ENCODE data around the gene HACL1. TPM values are rescaled to one million over a fixed set of nuclear protein-coding genes. Genes with fewer than 3 reads are reported as not detected.

The HACL1 gene
- total RNA-seq (2014; rRNA removed; shearing (Covaris generic)): 23.0 and 25.0 TPM in 2 replicates

- Histone ChIP-seq H3K36me3 (peaks cover 8% of the 10 kb centered on the region; the same call in 1 of the 2 replicates), H3K9me3 (replicated peaks) (no peaks in the 10 kb centered on the region), H3K27me3 (no peaks in the 10 kb centered on the region), H3K4me3 (peak within 1 kb of the TSS; percentile 77), H3K27ac (peak within 1 kb of the TSS; percentile 45), H3K4me1 (0 out of 2 replicates have a peak, but pooled peaks cover 4% of the 10 kb centered on the region)
- peak; percentile 99 for DNase-seq
Measured at GRCh38 chr3:15601399-15602145, at the start of gene HACL1, which contains the start of gene BTD. Gene HACL1, minus strand, starts transcription at chr3:15601569. Its CDS starts 106 bp downstream, at chr3:15601463. Gene BTD, plus strand, starts transcription at chr3:15601745. Its CDS starts 33,695 bp downstream, at chr3:15635440.

DNA sequence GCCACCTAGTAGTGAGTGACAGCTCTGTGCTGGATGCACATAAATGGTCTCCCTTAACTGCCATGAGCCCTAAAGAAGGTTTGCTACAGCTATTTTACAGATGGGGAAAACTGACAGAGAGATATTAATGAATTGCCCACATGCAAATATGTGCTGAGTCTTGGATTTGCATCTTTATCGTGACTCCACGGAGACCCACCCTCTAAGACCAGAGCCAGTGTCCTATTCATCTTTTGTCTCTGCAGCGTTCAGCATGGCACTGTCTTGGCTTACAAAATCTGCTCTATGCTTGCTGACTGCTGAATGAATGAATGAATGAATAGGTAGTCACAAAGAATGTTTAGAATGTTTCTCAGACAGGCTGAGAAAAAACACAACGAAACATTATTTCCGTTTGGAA is 48.5 kb upstream of the HACL1 start:
- H3K9me3 ChIP-seq (replicated peaks): no peaks in the 10 kb centered on the region
- no peak overlapping the region for H3K4me3 ChIP-seq
- H3K36me3 ChIP-seq: no peaks in the 10 kb centered on the region
- DNase-seq: no peak
- no peak overlapping the region for H3K27ac ChIP-seq
- peaks cover 41% of the 10 kb centered on the region for H3K4me1 ChIP-seq
- no peaks in the 10 kb centered on the region for H3K27me3 ChIP-seq

GRCh38 chr3:15649341-15649740 is 48.0 kb upstream of the HACL1 start:
- peaks cover 41% of the 10 kb centered on the region for H3K4me1 ChIP-seq
- DNase-seq: no peak
- no peaks in the 10 kb centered on the region for H3K27me3 ChIP-seq
- no peak overlapping the region for H3K27ac ChIP-seq
- no peaks in the 10 kb centered on the region for H3K36me3 ChIP-seq
- no peak overlapping the region for H3K4me3 ChIP-seq
- no peaks in the 10 kb centered on the region for H3K9me3 ChIP-seq (replicated peaks)

- H3K27me3 ChIP-seq: no peaks in the 10 kb centered on the region
- peak overlapping the region; percentile 89 for H3K27ac ChIP-seq
- peak overlapping the region; percentile 11 for H3K4me3 ChIP-seq
- H3K9me3 ChIP-seq (replicated peaks): no peaks in the 10 kb centered on the region
- H3K4me1 ChIP-seq: peaks cover 35% of the 10 kb centered on the region
- DNase-seq: peak; percentile 85 to 94
- H3K36me3 ChIP-seq: no peaks in the 10 kb centered on the region
Measured at GRCh38 chr3:15647611-15648167, 46.3 kb upstream of the HACL1 start.

- Histone ChIP-seq H3K9me3 (replicated peaks) (no peaks in the 10 kb centered on the region), H3K27me3 (no peaks in the 10 kb centered on the region), H3K4me1 (peaks cover 35% of the 10 kb centered on the region), H3K27ac (peak overlapping the region; percentile 89), H3K36me3 (no peaks in the 10 kb centered on the region), H3K4me3 (peak overlapping the region; percentile 11)
- DNase-seq: peak; percentile 81 to 83
Measured at GRCh38 chr3:15646851-15647511, 45.6 kb upstream of the HACL1 start.

- Histone ChIP-seq H3K4me1 (peaks cover 35% of the 10 kb centered on the region), H3K36me3 (no peaks in the 10 kb centered on the region), H3K4me3 (no peak overlapping the region), H3K27ac (peak overlapping the region; percentile 89), H3K9me3 (replicated peaks) (no peaks in the 10 kb centered on the region), H3K27me3 (no peaks in the 10 kb centered on the region)
- peak; percentile 52 to 57 for DNase-seq
Measured at GRCh38 chr3:15645740-15646501, 44.6 kb upstream of the HACL1 start.

DNA sequence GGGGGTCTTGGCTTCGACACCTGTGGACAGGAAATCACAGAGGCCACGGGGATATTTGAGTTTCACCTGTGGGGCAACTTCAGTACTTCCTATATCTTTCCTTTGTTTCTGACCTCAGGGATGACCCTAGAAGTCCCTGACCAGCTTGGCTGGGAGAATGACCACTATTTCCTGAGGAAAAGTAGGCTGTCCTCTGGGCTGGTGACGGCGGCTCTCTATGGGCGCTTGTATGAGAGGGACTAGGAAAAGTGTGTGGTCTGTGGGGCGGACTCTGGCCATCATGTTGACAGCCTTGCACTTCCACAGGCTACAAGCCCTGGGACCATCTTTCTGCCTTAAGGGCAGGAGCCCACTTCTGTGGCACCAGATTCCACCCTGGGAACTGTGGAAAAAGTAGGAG is 43.9 kb upstream of the HACL1 start:
- H3K36me3 ChIP-seq: no peaks in the 10 kb centered on the region
- no peak for DNase-seq
- no peak overlapping the region for H3K4me3 ChIP-seq
- H3K4me1 ChIP-seq: peaks cover 35% of the 10 kb centered on the region
- no peaks in the 10 kb centered on the region for H3K27me3 ChIP-seq
- no peaks in the 10 kb centered on the region for H3K9me3 ChIP-seq (replicated peaks)
- peak overlapping the region; percentile 89 for H3K27ac ChIP-seq

- H3K27me3 ChIP-seq: no peaks in the 10 kb centered on the region
- H3K36me3 ChIP-seq: no peaks in the 10 kb centered on the region
- no peak overlapping the region for H3K4me3 ChIP-seq
- peaks cover 42% of the 10 kb centered on the region for H3K4me1 ChIP-seq
- no peaks in the 10 kb centered on the region for H3K9me3 ChIP-seq (replicated peaks)
- no peak overlapping the region for H3K27ac ChIP-seq
- DNase-seq: no peak
Measured at GRCh38 chr3:15638891-15639262, 37.5 kb upstream of the HACL1 start.

DNA sequence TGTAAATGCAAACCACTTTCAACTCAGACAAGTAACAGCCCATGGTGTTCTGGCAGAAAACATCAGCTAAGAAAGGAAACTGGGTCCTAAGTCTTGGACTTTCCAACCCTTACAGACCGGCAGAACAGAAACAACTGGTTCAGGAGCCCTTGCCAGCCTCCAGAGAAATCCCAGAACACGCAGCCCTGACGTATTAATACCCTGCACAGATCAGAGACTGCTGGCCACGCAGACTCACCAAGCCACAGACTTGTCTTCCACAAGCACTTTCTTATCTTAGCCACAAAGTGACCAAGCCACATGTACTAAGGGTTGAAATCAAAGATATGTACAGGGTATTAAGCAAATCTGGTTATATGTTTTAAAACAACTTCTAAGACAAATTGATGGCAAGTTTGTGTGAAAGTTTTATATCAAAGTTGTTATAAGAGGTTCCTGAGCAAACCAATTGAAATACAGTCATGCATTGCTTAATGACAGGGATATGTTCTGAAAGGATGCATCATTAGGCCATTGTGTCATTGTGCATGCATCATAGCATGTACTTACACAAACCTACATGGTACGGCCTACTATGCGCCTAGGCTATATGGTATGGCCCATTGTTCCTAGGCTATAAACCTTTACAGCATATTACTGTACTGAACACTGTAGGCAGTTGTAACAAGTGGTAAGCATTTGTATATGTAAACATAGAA is 37.0 kb upstream of the HACL1 start:
- Histone ChIP-seq H3K4me3 (no peak overlapping the region), H3K36me3 (no peaks in the 10 kb centered on the region), H3K27ac (no peak overlapping the region), H3K27me3 (no peaks in the 10 kb centered on the region), H3K4me1 (peaks cover 48% of the 10 kb centered on the region), H3K9me3 (replicated peaks) (no peaks in the 10 kb centered on the region)
- no peak for DNase-seq

- Histone ChIP-seq H3K27ac (peak overlapping the region; percentile 97), H3K9me3 (replicated peaks) (no peaks in the 10 kb centered on the region), H3K4me1 (peaks cover 56% of the 10 kb centered on the region), H3K36me3 (no peaks in the 10 kb centered on the region), H3K27me3 (no peaks in the 10 kb centered on the region), H3K4me3 (no peak overlapping the region)
- DNase-seq: peak; percentile 19 to 49
Measured at GRCh38 chr3:15637131-15637951, 36.0 kb upstream of the HACL1 start.

- DNase-seq: peak; percentile 62 to 74
Measured at GRCh38 chr3:15636028-15636709, 34.8 kb upstream of the HACL1 start.

GRCh38 chr3:15635121-15635661 is 33.8 kb upstream of the HACL1 start:
- H3K27ac ChIP-seq: peak overlapping the region; percentile 97

More at GRCh38 chr3:15636028-15636709, 34.8 kb upstream of the HACL1 start:
- H3K4me3 ChIP-seq: peak overlapping the region; percentile 41
- peak overlapping the region; percentile 97 for H3K27ac ChIP-seq
- H3K27me3 ChIP-seq: no peaks in the 10 kb centered on the region
- H3K36me3 ChIP-seq: no peaks in the 10 kb centered on the region
- H3K4me1 ChIP-seq: peaks cover 62% of the 10 kb centered on the region
- H3K9me3 ChIP-seq (replicated peaks): no peaks in the 10 kb centered on the region

GRCh38 chr3:15634671-15635070 is 33.3 kb upstream of the HACL1 start:
- Histone ChIP-seq H3K4me3 (peak overlapping the region; percentile 5), H3K27ac (peak overlapping the region; percentile 97), H3K27me3 (no peaks in the 10 kb centered on the region), H3K36me3 (no peaks in the 10 kb centered on the region), H3K9me3 (replicated peaks) (no peaks in the 10 kb centered on the region), H3K4me1 (peaks cover 73% of the 10 kb centered on the region)
- no peak for DNase-seq

More at GRCh38 chr3:15635121-15635661, 33.8 kb upstream of the HACL1 start:
- Histone ChIP-seq H3K4me1 (peaks cover 71% of the 10 kb centered on the region), H3K4me3 (peak overlapping the region; percentile 41), H3K9me3 (replicated peaks) (no peaks in the 10 kb centered on the region), H3K36me3 (no peaks in the 10 kb centered on the region), H3K27me3 (no peaks in the 10 kb centered on the region)
- DNase-seq: peak; percentile 87 to 90
